OCI-LY3 (cell line): ENCODE measurements around the gene CD96.

Experiments used
- H2AFZ ChIP-seq: fragments of 200-600, 300-600 bp; shearing (Covaris generic); 2 replicates; pipeline ENCODE4 v1.6.0; 2014; ENCODE audit warnings: antibody characterized with exemption, low read depth, low read length
- H3K27ac ChIP-seq: fragments of 200-600, 300-600 bp; sonication (generic); 2 replicates; pipeline ENCODE4 v1.5.1; 2014; ENCODE audit warnings: mild to moderate bottlenecking, low read length, moderate library complexity, mixed read lengths
- H3K27me3 ChIP-seq: fragments of 200-600, 300-600 bp; sonication (generic); 2 replicates; pipeline ENCODE4 v1.6.1; 2014; ENCODE audit warnings: low read depth, low read length, mixed read lengths
- H3K36me3 ChIP-seq: fragments of 200-600, 300-600 bp; sonication (generic); replicated peaks from 2 replicates; pipeline ENCODE3; 2014; ENCODE audit warnings: low read depth, low read length, mixed read lengths
- H3K4me1 ChIP-seq: fragments of 300-600, 200-600 bp; sonication (generic); 2 replicates; pipeline ENCODE4 v1.6.1; 2014; ENCODE audit warnings: low read length, mixed read lengths
- H3K4me2 ChIP-seq: fragments of 200-600, 300-600 bp; sonication (generic); 2 replicates; pipeline ENCODE4 v1.6.1; 2014; ENCODE audit warnings: low read length, mixed read lengths
- H3K4me3 ChIP-seq: fragments of 300-600, 200-600 bp; sonication (generic); 2 replicates; pipeline ENCODE4 v1.5.1; 2014; ENCODE audit warnings: antibody characterized with exemption, mild to moderate bottlenecking, low read length, moderate library complexity
- H3K79me2 ChIP-seq: fragments of 300-600, 200-600 bp; shearing (Covaris generic); 2 replicates; pipeline ENCODE4 v1.6.1; 2014; ENCODE audit warnings: mild to moderate bottlenecking, low read length, mixed read lengths
- H3K9ac ChIP-seq: fragments of 300-600, 200-600 bp; shearing (Covaris generic); 2 replicates; pipeline ENCODE4 v1.6.0; 2014; ENCODE audit warnings: mild to moderate bottlenecking, low read length, moderate library complexity
- H3K9me3 ChIP-seq: fragments of 200-600, 300-600 bp; shearing (Covaris generic); 2 replicates; pipeline ENCODE4 v1.6.1; 2014; ENCODE audit warnings: low read length, mixed read lengths; ENCODE audit not compliant: insufficient read depth
- H4K20me1 ChIP-seq: fragments of 200-600, 300-600 bp; sonication (generic); 2 replicates; pipeline ENCODE4 v1.6.1; 2016; ENCODE audit warnings: low read length, mixed read lengths; ENCODE audit not compliant: insufficient read depth
- EZH2phosphoT487 ChIP-seq: fragments of 200-600 bp; shearing (Covaris generic); IDR thresholded peaks from 2 replicates; pipeline ENCODE4 v1.6.1; 2018; ENCODE audit warnings: antibody characterized with exemption, mixed run types, low read depth
- TF ChIP-seq, protein P1 (sequence below): fragments of 200-600, 300-600 bp; sonication (generic); IDR thresholded peaks from 2 replicates; pipeline ENCODE4 v1.5.1; 2014; ENCODE audit warnings: antibody characterized with exemption, low read length, low read depth

CD96 gene

GRCh38 chr3:111541911-111542483 lies at the start of gene CD96:
Gene CD96, plus strand, starts transcription at chr3:111542197. Its CDS starts 52 bp downstream, at chr3:111542249.
- no peaks in the 10 kb centered on the region for H3K79me2 ChIP-seq
- no peak for TF ChIP-seq EZH2phosphoT487
- TF ChIP-seq, protein P1, sequence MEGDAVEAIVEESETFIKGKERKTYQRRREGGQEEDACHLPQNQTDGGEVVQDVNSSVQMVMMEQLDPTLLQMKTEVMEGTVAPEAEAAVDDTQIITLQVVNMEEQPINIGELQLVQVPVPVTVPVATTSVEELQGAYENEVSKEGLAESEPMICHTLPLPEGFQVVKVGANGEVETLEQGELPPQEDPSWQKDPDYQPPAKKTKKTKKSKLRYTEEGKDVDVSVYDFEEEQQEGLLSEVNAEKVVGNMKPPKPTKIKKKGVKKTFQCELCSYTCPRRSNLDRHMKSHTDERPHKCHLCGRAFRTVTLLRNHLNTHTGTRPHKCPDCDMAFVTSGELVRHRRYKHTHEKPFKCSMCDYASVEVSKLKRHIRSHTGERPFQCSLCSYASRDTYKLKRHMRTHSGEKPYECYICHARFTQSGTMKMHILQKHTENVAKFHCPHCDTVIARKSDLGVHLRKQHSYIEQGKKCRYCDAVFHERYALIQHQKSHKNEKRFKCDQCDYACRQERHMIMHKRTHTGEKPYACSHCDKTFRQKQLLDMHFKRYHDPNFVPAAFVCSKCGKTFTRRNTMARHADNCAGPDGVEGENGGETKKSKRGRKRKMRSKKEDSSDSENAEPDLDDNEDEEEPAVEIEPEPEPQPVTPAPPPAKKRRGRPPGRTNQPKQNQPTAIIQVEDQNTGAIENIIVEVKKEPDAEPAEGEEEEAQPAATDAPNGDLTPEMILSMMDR: no peak
- no peak within 1 kb of the TSS for H3K27ac ChIP-seq
- H2AFZ ChIP-seq: 0 out of 2 replicates have a peak within 1 kb of the TSS, but pooled peaks have one; percentile 4
- peak within 1 kb of the TSS; percentile 43 for H3K4me2 ChIP-seq
- H3K4me1 ChIP-seq: peaks cover 30% of the 10 kb centered on the region
- no peak within 1 kb of the TSS for H3K9ac ChIP-seq
- H3K27me3 ChIP-seq: peaks cover 31% of the 10 kb centered on the region
- H4K20me1 ChIP-seq: no peaks in the 10 kb centered on the region
- no peaks in the 10 kb centered on the region for H3K36me3 ChIP-seq
- H3K9me3 ChIP-seq: no peaks in the 10 kb centered on the region
- H3K4me3 ChIP-seq: peak within 1 kb of the TSS; percentile 16; the same call in 1 of the 2 replicates

- Histone ChIP-seq H3K36me3 (no peaks in the 10 kb centered on the region), H3K27me3 (no peaks in the 10 kb centered on the region), H2AFZ (no peak overlapping the region), H3K9me3 (no peaks in the 10 kb centered on the region), H4K20me1 (no peaks in the 10 kb centered on the region), H3K9ac (no peak overlapping the region), H3K79me2 (no peaks in the 10 kb centered on the region), H3K27ac (no peak overlapping the region), H3K4me2 (no peak overlapping the region), H3K4me3 (no peak overlapping the region), H3K4me1 (no peaks in the 10 kb centered on the region)
- TF ChIP-seq, protein P1: no peak
- TF ChIP-seq EZH2phosphoT487: no peak
Measured at GRCh38 chr3:111493276-111493675, 48.7 kb upstream of the CD96 start.

- Histone ChIP-seq H3K27ac (no peak overlapping the region), H3K27me3 (no peaks in the 10 kb centered on the region), H3K4me1 (no peaks in the 10 kb centered on the region)
Measured at GRCh38 chr3:111496894-111497559, 45.0 kb upstream of the CD96 start.

DNA sequence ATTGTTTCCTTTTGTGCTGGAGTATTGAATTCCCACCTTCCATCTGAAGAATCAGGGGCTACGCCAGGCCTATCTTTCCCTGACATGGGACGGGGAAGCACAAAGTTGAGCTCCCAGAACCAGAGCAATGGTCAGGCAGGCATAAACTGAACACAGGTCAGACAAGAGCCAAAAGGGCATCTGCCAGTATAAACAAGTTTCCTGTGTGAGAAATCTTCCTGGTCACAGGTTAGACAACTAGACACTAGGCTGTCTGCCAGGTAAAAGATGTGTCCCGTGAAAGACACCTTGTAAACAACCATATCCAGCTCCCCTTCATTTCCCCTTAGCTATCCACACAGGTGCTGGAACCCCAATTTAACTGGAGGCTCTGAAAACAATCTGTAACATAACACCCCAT lies 44.0 kb upstream of the CD96 start:
- H3K27me3 ChIP-seq: no peaks in the 10 kb centered on the region
- no peaks in the 10 kb centered on the region for H3K79me2 ChIP-seq
- no peaks in the 10 kb centered on the region for H3K9me3 ChIP-seq
- TF ChIP-seq, protein P1: no peak
- TF ChIP-seq EZH2phosphoT487: no peak
- H3K4me1 ChIP-seq: no peaks in the 10 kb centered on the region
- H3K36me3 ChIP-seq: no peaks in the 10 kb centered on the region
- H3K27ac ChIP-seq: no peak overlapping the region
- no peak overlapping the region for H3K9ac ChIP-seq
- no peaks in the 10 kb centered on the region for H4K20me1 ChIP-seq
- no peak overlapping the region for H3K4me2 ChIP-seq
- H2AFZ ChIP-seq: no peak overlapping the region
- H3K4me3 ChIP-seq: no peak overlapping the region

More at GRCh38 chr3:111496894-111497559, 45.0 kb upstream of the CD96 start:
- Histone ChIP-seq H2AFZ (no peak overlapping the region), H4K20me1 (no peaks in the 10 kb centered on the region), H3K4me3 (no peak overlapping the region), H3K79me2 (no peaks in the 10 kb centered on the region), H3K9me3 (no peaks in the 10 kb centered on the region), H3K4me2 (no peak overlapping the region), H3K9ac (no peak overlapping the region), H3K36me3 (no peaks in the 10 kb centered on the region)
- TF ChIP-seq, protein P1: no peak
- TF ChIP-seq EZH2phosphoT487: no peak
